ENCODE data around the gene ISG20L2. TPM values are rescaled to one million over a fixed set of nuclear protein-coding genes. Genes with fewer than 3 reads are reported as not detected.

ISG20L2 gene
- total and polyA plus RNA-seq, 2 experiments from 2014 or later, result 23.1 to 34.9 TPM

GRCh38 chr1:156745881-156746280 lies 17.3 kb upstream of the ISG20L2 start:
- peaks cover 16% of the 10 kb centered on the region for H4K20me1 ChIP-seq (replicated peaks; ENCODE audit: insufficient read depth)
- Mint-ChIP-seq H3K9me3 (no peaks in the 10 kb centered on the region; the same call in 1 of the 3 replicates), H3K4me1 (peaks cover 67% of the 10 kb centered on the region), H3K27me3 (ENCODE audit: insufficient read depth, low read depth, poor library complexity) (peaks cover 28% of the 10 kb centered on the region), H3K27ac (peak overlapping the region; percentile 100), H3K4me3 (peak overlapping the region; percentile 89), H3K36me3 (ENCODE audit: low read depth) (peaks cover 64% of the 10 kb centered on the region)
- H3K4me2 ChIP-seq, result peak overlapping the region; percentile 100
- no peak for TF ChIP-seq ZNF114 (CRISPR knock-in tag; IDR thresholded peaks at IDR 0.05)
- DNase-seq (ENCODE audit: low spot score), result no peak
- ATAC-seq, result no peak
- H3F3A ChIP-seq (replicated peaks; ENCODE audit: low read depth), result peaks cover 44% of the 10 kb centered on the region
- H2AFZ ChIP-seq, result no peak overlapping the region
- peak overlapping the region; percentile 100 for H3K27ac ChIP-seq (ENCODE audit: low read depth)
- H3K36me3 ChIP-seq (ENCODE audit: insufficient read depth), result peaks cover 5% of the 10 kb centered on the region; the same call in 1 of the 2 replicates
- no peaks in the 10 kb centered on the region for H3K9me2 ChIP-seq (ENCODE audit: insufficient read depth)
- peaks cover 59% of the 10 kb centered on the region for H3K79me2 ChIP-seq (replicated peaks; ENCODE audit: insufficient read depth)
- no peaks in the 10 kb centered on the region for H3K27me3 ChIP-seq (ENCODE audit: insufficient read depth)
- peak overlapping the region; percentile 88 for H3K4me3 ChIP-seq
- peaks cover 63% of the 10 kb centered on the region for H3K4me1 ChIP-seq (ENCODE audit: insufficient read depth)

- TF ChIP-seq JUNB (IDR thresholded peaks at IDR 0.05; ENCODE audit: unreplicated experiment), result no peak
- TF ChIP-seq ETS1 (IDR thresholded peaks at IDR 0.05), result no peak
- no peak for TF ChIP-seq POLR2AphosphoS5 (IDR thresholded peaks at IDR 0.05; ENCODE audit: low read depth)
- TF ChIP-seq ZNF462 (CRISPR knock-in tag; IDR thresholded peaks at IDR 0.05), result no peak
- no peak for TF ChIP-seq STAT1 (IDR thresholded peaks at IDR 0.05; ENCODE audit: unreplicated experiment)
- Histone ChIP-seq H3F3A (replicated peaks; ENCODE audit: low read depth) (peaks cover 44% of the 10 kb centered on the region), H3K4me3 (no peak overlapping the region), H3K27me3 (ENCODE audit: insufficient read depth) (no peaks in the 10 kb centered on the region), H4K20me1 (replicated peaks; ENCODE audit: insufficient read depth) (peaks cover 16% of the 10 kb centered on the region), H3K4me2 (no peak overlapping the region), H3K27ac (ENCODE audit: low read depth) (peak overlapping the region; percentile 85; the same call in 1 of the 2 replicates), H2AFZ (no peak overlapping the region), H3K79me2 (replicated peaks; ENCODE audit: insufficient read depth) (peaks cover 50% of the 10 kb centered on the region), H3K4me1 (ENCODE audit: insufficient read depth) (peaks cover 62% of the 10 kb centered on the region), H3K9me2 (ENCODE audit: insufficient read depth) (no peaks in the 10 kb centered on the region), H3K36me3 (ENCODE audit: insufficient read depth) (peaks cover 5% of the 10 kb centered on the region; the same call in 1 of the 2 replicates)
- Mint-ChIP-seq H3K4me1 (peaks cover 63% of the 10 kb centered on the region), H3K9me3 (no peaks in the 10 kb centered on the region; the same call in 1 of the 3 replicates), H3K27me3 (ENCODE audit: insufficient read depth, low read depth, poor library complexity) (peaks cover 33% of the 10 kb centered on the region), H3K27ac (peak overlapping the region; percentile 100), H3K4me3 (peak overlapping the region; percentile 89; the same call in 2 of the 3 replicates), H3K36me3 (ENCODE audit: low read depth) (peaks cover 56% of the 10 kb centered on the region)
- DNase-seq (ENCODE audit: low spot score), result no peak
- ATAC-seq, result no peak
Measured at GRCh38 chr1:156744786-156745419, 16.3 kb upstream of the ISG20L2 start.

Measured in GM23338 (cell line).